Measurements from ENCODE around the gene PLEKHO2. TPM values are rescaled to one million over a fixed set of nuclear protein-coding genes. Genes with fewer than 3 reads are reported as not detected.

Gene PLEKHO2
- total RNA-seq, 1 donor from 2014 or later, result 20.3 TPM

DNA sequence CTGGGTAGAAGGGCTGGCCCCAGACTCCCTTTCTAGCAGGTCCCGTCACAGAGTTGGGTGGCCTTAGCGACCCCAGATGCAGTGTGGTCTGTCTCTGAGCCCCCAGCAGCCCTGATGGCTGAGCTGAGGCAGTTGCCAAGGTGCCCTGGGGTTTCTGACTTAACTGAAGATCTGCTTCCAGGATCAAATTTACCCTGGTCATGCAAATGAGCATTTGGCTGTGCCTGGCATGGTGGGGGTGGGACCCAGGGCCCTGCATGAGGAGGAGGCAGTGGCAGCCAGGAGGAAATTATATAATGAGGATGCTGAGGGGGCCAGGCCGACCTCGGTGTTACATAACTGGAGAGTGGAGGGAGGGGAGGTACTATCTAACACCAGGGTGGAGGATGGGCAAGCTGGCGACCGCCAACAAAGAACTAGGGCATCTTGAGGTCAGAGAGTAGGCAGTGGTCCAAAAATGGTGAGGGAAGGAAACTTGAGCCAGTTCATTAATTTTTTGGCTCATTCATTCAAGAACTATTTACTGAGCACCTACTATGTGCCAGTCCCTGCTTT, 16.4 kb downstream of the PLEKHO2 start:
- TF ChIP-seq, protein P1, sequence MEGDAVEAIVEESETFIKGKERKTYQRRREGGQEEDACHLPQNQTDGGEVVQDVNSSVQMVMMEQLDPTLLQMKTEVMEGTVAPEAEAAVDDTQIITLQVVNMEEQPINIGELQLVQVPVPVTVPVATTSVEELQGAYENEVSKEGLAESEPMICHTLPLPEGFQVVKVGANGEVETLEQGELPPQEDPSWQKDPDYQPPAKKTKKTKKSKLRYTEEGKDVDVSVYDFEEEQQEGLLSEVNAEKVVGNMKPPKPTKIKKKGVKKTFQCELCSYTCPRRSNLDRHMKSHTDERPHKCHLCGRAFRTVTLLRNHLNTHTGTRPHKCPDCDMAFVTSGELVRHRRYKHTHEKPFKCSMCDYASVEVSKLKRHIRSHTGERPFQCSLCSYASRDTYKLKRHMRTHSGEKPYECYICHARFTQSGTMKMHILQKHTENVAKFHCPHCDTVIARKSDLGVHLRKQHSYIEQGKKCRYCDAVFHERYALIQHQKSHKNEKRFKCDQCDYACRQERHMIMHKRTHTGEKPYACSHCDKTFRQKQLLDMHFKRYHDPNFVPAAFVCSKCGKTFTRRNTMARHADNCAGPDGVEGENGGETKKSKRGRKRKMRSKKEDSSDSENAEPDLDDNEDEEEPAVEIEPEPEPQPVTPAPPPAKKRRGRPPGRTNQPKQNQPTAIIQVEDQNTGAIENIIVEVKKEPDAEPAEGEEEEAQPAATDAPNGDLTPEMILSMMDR (IDR thresholded peaks at IDR 0.05), result no peak
- DNase-seq (ENCODE audit: low spot score), result no peak
- H3K27me3 Mint-ChIP-seq (ENCODE audit: low read depth), result no peaks in the 10 kb centered on the region
- H3K4me3 Mint-ChIP-seq (ENCODE audit: unreplicated experiment), result no peak overlapping the region
- H3K27ac Mint-ChIP-seq (ENCODE audit: unreplicated experiment), result peak overlapping the region; percentile 92
- peaks cover 10% of the 10 kb centered on the region for H3K36me3 Mint-ChIP-seq (ENCODE audit: low read depth)
- H3K9me3 Mint-ChIP-seq (ENCODE audit: low read depth), result no peaks in the 10 kb centered on the region
- H3K4me1 Mint-ChIP-seq (ENCODE audit: low read depth), result peaks cover 55% of the 10 kb centered on the region

DNA sequence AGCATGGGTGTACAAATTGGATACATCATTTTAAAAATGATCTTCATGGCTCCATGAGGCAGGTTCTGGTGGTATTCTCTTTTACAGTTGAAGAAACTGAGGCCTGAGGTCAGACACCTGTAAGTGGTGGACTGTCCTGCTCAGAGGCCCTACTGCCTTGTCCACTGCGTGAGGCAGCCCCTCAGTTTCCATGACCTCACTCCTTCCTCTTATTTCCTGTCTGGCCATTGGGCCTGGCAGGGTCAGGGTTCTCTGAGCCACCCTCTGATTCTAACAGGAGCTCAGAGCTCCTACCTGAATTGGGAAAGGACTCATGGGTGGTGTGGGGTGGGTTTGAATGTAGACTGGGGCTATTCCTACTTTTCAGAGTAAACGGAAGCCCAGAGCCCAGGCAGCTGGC, 17.5 kb downstream of the PLEKHO2 start:
- Mint-ChIP-seq H3K4me1 (ENCODE audit: low read depth) (peaks cover 46% of the 10 kb centered on the region), H3K36me3 (ENCODE audit: low read depth) (peaks cover 12% of the 10 kb centered on the region), H3K9me3 (ENCODE audit: low read depth) (no peaks in the 10 kb centered on the region), H3K27me3 (ENCODE audit: low read depth) (no peaks in the 10 kb centered on the region), H3K27ac (ENCODE audit: unreplicated experiment) (no peak overlapping the region), H3K4me3 (ENCODE audit: unreplicated experiment) (no peak overlapping the region)
- no peak for DNase-seq (ENCODE audit: low spot score)
- TF ChIP-seq, protein P1 (IDR thresholded peaks at IDR 0.05), result no peak

DNA sequence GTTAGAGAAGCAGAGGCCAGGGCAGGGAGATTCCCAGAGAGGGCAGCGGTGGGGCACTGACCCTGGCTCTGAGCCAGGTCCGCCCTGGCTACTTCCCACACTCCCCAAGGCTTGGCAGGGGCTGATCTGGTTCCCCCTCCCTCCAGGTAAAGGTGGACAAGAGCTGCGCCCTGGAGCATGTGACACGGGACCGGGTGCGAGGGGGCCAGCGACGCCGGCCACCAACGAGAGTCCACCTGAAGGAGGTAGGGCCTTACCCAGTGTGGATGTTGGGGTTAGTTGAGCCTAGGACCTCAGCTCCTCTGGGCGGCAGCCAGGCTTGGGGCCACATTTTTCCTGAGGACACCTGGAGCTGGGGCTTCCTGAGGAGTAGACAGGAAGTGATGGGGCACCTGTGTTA, 19.6 kb downstream of the PLEKHO2 start:
- Mint-ChIP-seq H3K4me1 (ENCODE audit: low read depth) (peaks cover 36% of the 10 kb centered on the region), H3K4me3 (ENCODE audit: unreplicated experiment) (no peak overlapping the region), H3K27me3 (ENCODE audit: low read depth) (no peaks in the 10 kb centered on the region), H3K27ac (ENCODE audit: unreplicated experiment) (peak overlapping the region; percentile 8), H3K36me3 (ENCODE audit: low read depth) (peaks cover 12% of the 10 kb centered on the region), H3K9me3 (ENCODE audit: low read depth) (no peaks in the 10 kb centered on the region)
- DNase-seq (ENCODE audit: low spot score), result no peak
- TF ChIP-seq, protein P1 (IDR thresholded peaks at IDR 0.05), result no peak

DNA sequence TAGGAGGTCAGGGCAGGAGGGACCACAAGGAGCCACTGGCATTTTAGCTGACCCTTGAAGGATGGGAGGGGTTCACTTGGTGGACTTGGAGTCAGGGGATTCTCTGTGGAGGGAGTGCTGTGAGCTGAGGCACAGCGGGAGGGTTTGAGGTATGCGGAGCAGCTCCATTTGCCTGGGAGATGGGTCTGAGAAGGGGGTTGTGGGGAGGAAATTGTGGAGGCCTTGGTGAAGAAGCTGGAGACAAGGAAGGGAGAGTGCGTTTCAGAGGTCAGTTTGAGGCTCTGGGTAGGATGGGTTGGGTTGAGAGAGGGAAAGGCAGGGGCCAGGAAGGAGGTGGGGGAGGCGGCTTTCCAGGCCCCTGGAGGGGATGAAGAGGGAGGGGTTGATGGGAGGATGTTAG, 20.2 kb downstream of the PLEKHO2 start:
- DNase-seq (ENCODE audit: low spot score), result no peak
- H3K4me1 Mint-ChIP-seq (ENCODE audit: low read depth), result peaks cover 36% of the 10 kb centered on the region
- TF ChIP-seq, protein P1 (IDR thresholded peaks at IDR 0.05), result no peak
- no peaks in the 10 kb centered on the region for H3K9me3 Mint-ChIP-seq (ENCODE audit: low read depth)
- no peaks in the 10 kb centered on the region for H3K27me3 Mint-ChIP-seq (ENCODE audit: low read depth)
- peaks cover 12% of the 10 kb centered on the region for H3K36me3 Mint-ChIP-seq (ENCODE audit: low read depth)
- no peak overlapping the region for H3K4me3 Mint-ChIP-seq (ENCODE audit: unreplicated experiment)
- no peak overlapping the region for H3K27ac Mint-ChIP-seq (ENCODE audit: unreplicated experiment)

DNA sequence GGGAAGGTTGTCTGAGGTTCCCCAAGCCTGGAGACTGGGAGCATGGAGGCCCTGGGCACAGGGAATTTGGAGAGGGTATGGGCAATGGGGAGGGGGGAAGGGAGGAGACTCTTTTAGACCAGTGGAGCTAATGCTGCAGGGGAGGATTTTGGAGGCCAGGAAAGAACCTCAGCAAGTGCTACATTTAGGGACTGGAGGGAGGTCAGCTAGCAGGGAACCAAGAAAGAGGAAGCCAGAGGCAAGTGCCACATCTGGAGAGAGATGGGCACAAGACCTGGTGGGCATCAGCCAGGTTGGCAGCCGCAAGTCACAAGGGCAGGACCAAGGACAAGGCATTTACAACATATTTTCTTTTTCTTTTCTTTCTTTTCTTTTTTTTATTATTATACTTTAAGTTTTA, 20.7 kb downstream of the PLEKHO2 start:
- peaks cover 33% of the 10 kb centered on the region for H3K4me1 Mint-ChIP-seq (ENCODE audit: low read depth)
- H3K27me3 Mint-ChIP-seq (ENCODE audit: low read depth), result no peaks in the 10 kb centered on the region
- peaks cover 12% of the 10 kb centered on the region for H3K36me3 Mint-ChIP-seq (ENCODE audit: low read depth)
- no peak overlapping the region for H3K4me3 Mint-ChIP-seq (ENCODE audit: unreplicated experiment)
- DNase-seq (ENCODE audit: low spot score), result no peak
- no peaks in the 10 kb centered on the region for H3K9me3 Mint-ChIP-seq (ENCODE audit: low read depth)
- H3K27ac Mint-ChIP-seq (ENCODE audit: unreplicated experiment), result peak overlapping the region; percentile 32
- TF ChIP-seq, protein P1 (IDR thresholded peaks at IDR 0.05), result no peak

Data from chondrocyte (in vitro differentiated cells).